ENCODE results near the gene C16orf74. TPM values are rescaled to one million over a fixed set of nuclear protein-coding genes. Genes with fewer than 3 reads are reported as not detected.

C16orf74 gene
- total RNA-seq, 1 experiment from 2014 or later: 3.4 TPM

DNA sequence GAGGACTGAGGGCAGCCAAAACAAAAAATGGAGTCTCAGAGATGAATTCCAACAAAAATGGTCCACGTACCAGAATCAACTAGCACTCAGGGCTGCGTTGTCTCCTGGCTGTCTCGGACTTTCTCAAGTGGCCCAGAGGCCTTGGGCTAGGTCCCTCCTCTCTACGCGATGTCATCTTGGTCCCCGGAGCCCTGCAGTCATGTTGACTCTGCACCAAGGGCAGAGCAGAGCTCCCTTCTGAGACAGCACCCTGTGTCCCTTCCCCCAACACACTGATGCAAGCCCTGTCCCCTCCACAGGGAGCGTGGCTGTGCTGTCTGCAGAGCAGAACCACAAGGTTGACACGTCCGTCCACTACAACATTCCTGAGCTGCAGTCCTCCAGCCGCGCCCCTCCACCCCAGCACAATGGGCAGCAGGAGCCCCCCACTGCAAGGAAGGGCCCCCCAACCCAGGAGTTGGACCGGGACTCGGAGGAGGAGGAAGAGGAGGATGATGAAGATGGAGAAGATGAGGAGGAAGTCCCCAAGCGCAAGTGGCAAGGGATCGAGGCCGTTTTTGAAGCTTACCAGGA lies 83.0 kb downstream of the C16orf74 start:
- no TSS peak for BruUV-seq (replicated peaks)
- Mint-ChIP-seq H3K9me3 (ENCODE audit: low read depth, unreplicated experiment) (no peaks in the 10 kb centered on the region), H3K4me1 (ENCODE audit: low read depth, unreplicated experiment) (no peaks in the 10 kb centered on the region), H3K4me3 (ENCODE audit: low read depth, unreplicated experiment) (no peak overlapping the region), H3K36me3 (ENCODE audit: insufficient read depth, unreplicated experiment) (peaks cover 44% of the 10 kb centered on the region), H3K27ac (ENCODE audit: unreplicated experiment) (no peak overlapping the region), H3K27me3 (ENCODE audit: unreplicated experiment) (no peaks in the 10 kb centered on the region)
- CTCF ChIA-PET: no interaction called here
- no peak for DNase-seq
- TF ChIP-seq, protein P1, sequence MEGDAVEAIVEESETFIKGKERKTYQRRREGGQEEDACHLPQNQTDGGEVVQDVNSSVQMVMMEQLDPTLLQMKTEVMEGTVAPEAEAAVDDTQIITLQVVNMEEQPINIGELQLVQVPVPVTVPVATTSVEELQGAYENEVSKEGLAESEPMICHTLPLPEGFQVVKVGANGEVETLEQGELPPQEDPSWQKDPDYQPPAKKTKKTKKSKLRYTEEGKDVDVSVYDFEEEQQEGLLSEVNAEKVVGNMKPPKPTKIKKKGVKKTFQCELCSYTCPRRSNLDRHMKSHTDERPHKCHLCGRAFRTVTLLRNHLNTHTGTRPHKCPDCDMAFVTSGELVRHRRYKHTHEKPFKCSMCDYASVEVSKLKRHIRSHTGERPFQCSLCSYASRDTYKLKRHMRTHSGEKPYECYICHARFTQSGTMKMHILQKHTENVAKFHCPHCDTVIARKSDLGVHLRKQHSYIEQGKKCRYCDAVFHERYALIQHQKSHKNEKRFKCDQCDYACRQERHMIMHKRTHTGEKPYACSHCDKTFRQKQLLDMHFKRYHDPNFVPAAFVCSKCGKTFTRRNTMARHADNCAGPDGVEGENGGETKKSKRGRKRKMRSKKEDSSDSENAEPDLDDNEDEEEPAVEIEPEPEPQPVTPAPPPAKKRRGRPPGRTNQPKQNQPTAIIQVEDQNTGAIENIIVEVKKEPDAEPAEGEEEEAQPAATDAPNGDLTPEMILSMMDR (IDR thresholded peaks at IDR 0.05; ENCODE audit: unreplicated experiment): no peak
- intact Hi-C loops (cut with micrococcal nuclease; ENCODE audit: unreplicated experiment): no loop called here

DNA sequence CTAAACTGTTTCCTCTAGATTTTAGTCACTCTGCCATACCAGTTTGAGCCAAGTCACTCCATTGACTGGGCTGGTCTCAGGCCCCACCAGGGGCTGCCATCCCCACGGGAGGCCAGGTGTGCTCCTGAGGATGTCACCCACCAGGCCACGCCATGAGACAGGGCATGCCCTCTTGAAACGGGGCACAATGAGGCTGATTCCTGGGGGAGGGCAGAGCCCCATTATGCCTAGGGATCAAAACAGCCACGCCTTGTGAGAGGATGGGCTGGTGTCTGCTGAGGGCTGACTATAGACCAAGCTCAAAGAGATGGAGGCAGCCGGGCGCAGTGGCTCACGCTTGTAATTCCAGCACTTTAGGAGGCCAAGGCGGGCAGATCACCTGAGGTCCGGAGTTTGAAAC lies 83.6 kb downstream of the C16orf74 start:
- no TSS peak for BruUV-seq (replicated peaks)
- DNase-seq: no peak
- TF ChIP-seq, protein P1 (IDR thresholded peaks at IDR 0.05; ENCODE audit: unreplicated experiment): no peak
- CTCF ChIA-PET: no interaction called here
- Mint-ChIP-seq H3K4me1 (ENCODE audit: low read depth, unreplicated experiment) (no peaks in the 10 kb centered on the region), H3K9me3 (ENCODE audit: low read depth, unreplicated experiment) (no peaks in the 10 kb centered on the region), H3K27ac (ENCODE audit: unreplicated experiment) (no peak overlapping the region), H3K27me3 (ENCODE audit: unreplicated experiment) (no peaks in the 10 kb centered on the region), H3K4me3 (ENCODE audit: low read depth, unreplicated experiment) (no peak overlapping the region), H3K36me3 (ENCODE audit: insufficient read depth, unreplicated experiment) (peaks cover 44% of the 10 kb centered on the region)
- intact Hi-C loops (cut with micrococcal nuclease; ENCODE audit: unreplicated experiment): no loop called here

DNA sequence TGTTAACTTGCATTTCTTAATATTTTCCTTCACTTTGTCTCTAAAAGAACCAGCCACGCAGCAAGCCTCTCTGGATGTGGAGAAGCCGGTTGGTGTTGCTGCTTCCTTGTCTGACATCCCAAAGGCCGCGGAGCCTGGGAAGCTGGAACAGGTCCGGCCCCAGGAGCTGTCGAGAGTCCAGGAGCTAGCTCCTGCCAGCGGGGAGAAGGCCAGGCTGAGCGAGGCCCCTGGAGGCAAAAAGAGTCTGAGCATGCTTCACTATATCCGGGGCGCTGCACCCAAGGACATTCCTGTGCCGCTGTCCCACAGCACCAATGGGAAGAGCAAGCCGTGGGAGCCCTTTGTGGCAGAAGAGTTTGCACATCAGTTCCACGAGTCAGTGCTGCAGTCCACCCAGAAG lies 85.0 kb downstream of the C16orf74 start:
- CTCF ChIA-PET: no interaction called here
- Mint-ChIP-seq H3K4me1 (ENCODE audit: low read depth, unreplicated experiment) (no peaks in the 10 kb centered on the region), H3K27ac (ENCODE audit: unreplicated experiment) (no peak overlapping the region), H3K27me3 (ENCODE audit: unreplicated experiment) (no peaks in the 10 kb centered on the region), H3K36me3 (ENCODE audit: insufficient read depth, unreplicated experiment) (peaks cover 33% of the 10 kb centered on the region), H3K9me3 (ENCODE audit: low read depth, unreplicated experiment) (no peaks in the 10 kb centered on the region), H3K4me3 (ENCODE audit: low read depth, unreplicated experiment) (no peak overlapping the region)
- intact Hi-C loops (cut with micrococcal nuclease; ENCODE audit: unreplicated experiment): no loop called here
- BruUV-seq (replicated peaks): no TSS peak
- no peak for DNase-seq
- TF ChIP-seq, protein P1 (IDR thresholded peaks at IDR 0.05; ENCODE audit: unreplicated experiment): no peak

DNA sequence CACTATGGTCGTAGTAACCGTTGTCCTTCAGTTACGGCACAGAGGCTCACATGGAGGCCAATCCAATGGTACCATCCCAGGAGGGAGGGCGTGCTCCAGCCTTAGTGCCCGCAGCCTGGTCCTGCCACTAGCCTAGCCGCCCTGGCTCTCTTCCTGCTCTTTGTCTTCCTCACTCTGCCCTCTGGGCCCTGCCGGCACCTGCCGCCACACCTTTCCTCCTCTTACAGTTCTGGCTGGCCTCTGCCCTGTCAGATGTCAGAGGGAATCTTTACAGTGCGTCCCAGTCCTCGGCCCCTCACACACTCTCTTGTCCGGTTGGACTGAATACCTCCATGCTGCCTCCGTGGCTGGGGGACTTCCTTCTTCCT lies 85.5 kb downstream of the C16orf74 start:
- Mint-ChIP-seq H3K27me3 (ENCODE audit: unreplicated experiment) (no peaks in the 10 kb centered on the region), H3K4me1 (ENCODE audit: low read depth, unreplicated experiment) (no peaks in the 10 kb centered on the region), H3K9me3 (ENCODE audit: low read depth, unreplicated experiment) (no peaks in the 10 kb centered on the region), H3K27ac (ENCODE audit: unreplicated experiment) (no peak overlapping the region), H3K36me3 (ENCODE audit: insufficient read depth, unreplicated experiment) (peaks cover 28% of the 10 kb centered on the region), H3K4me3 (ENCODE audit: low read depth, unreplicated experiment) (no peak overlapping the region)
- BruUV-seq (replicated peaks): no TSS peak
- CTCF ChIA-PET: no interaction called here
- DNase-seq: no peak
- TF ChIP-seq, protein P1 (IDR thresholded peaks at IDR 0.05; ENCODE audit: unreplicated experiment): no peak
- intact Hi-C loops (cut with micrococcal nuclease; ENCODE audit: unreplicated experiment): no loop called here
